Dedifferentiated amniotic fluid mesenchymal stem cell (primary cell): ENCODE measurements around the gene PIAS4.
"Not testable (repeated sequence)": the region's sequence is repeated elsewhere in the genome, so short reads cannot be mapped to it uniquely, and the experiment has no call there.

ENCODE experiments used
- DNase-seq: peaks from one replicate; pipeline ENCODE4 v3.0.0-alpha.2; 2016; ENCODE audit errors: extremely low spot score

PIAS4 gene

GRCh38 chr19:4007021-4007835, at the start of gene PIAS4:
Gene PIAS4 (plus strand): TSS chr19:4007736. CDS start chr19:4007761, 25 bp downstream.
- DNase-seq = peak; percentile 89

GRCh38 chr19:3958836-3959765, 48.4 kb upstream of the PIAS4 start:
- DNase-seq = no peak

GRCh38 chr19:3959766-3960131, 47.8 kb upstream of the PIAS4 start:
- DNase-seq = no peak

- DNase-seq = no peak
Measured at GRCh38 chr19:3961007-3961406, 46.5 kb upstream of the PIAS4 start.

GRCh38 chr19:3963458-3964255, 43.9 kb upstream of the PIAS4 start:
- DNase-seq = no peak

- no peak for DNase-seq
Measured at GRCh38 chr19:3964256-3965194, 43.0 kb upstream of the PIAS4 start.

GRCh38 chr19:3966051-3967017, 41.2 kb upstream of the PIAS4 start:
- no peak for DNase-seq

GRCh38 chr19:3967983-3968382, 39.6 kb upstream of the PIAS4 start:
- DNase-seq = not testable (repeated sequence)

GRCh38 chr19:3968556-3969434, 38.7 kb upstream of the PIAS4 start:
- DNase-seq = peak; percentile 99

GRCh38 chr19:3969435-3970312, 37.9 kb upstream of the PIAS4 start:
- peak; percentile 54 for DNase-seq

- no peak for DNase-seq
Measured at GRCh38 chr19:3970313-3970807, 37.2 kb upstream of the PIAS4 start.

GRCh38 chr19:3970808-3971598, 36.5 kb upstream of the PIAS4 start, which contains the start of gene DAPK3:
Gene DAPK3 (minus strand): TSS chr19:3971099. CDS start chr19:3969735, 1,364 bp downstream.
- peak; percentile 98 for DNase-seq

GRCh38 chr19:3975144-3975543, 32.4 kb upstream of the PIAS4 start:
- no peak for DNase-seq

- no peak for DNase-seq
Measured at GRCh38 chr19:3975637-3976087, 31.9 kb upstream of the PIAS4 start.

GRCh38 chr19:3976495-3977241, 30.9 kb upstream of the PIAS4 start:
- no peak for DNase-seq
